Pons (tissue), 1 donor: ENCODE data around the gene LTC4S.
A peak's percentile ranks its signal among the peaks of the same experiment; 100 is the strongest.
"Not testable (repeated sequence)": the region's sequence is repeated elsewhere in the genome, so short reads cannot be mapped to it uniquely, and the experiment has no call there.

Source experiments
- DNase-seq: peaks from one replicate; pipeline ENCODE4 v3.0.0-alpha.2; 2016; ENCODE audit warnings: low spot score

LTC4S gene

GRCh38 chr5:179793468-179794139 lies at the start of gene LTC4S:
LTC4S (plus strand) TSS chr5:179793986; CDS start chr5:179794081, 95 bp downstream.
- DNase-seq = peak; percentile 76

- not testable (repeated sequence) for DNase-seq
Observed at GRCh38 chr5:179744106-179744505, 49.7 kb upstream of the LTC4S start.

GRCh38 chr5:179746872-179747271 lies 46.9 kb upstream of the LTC4S start:
- no peak for DNase-seq

DNA sequence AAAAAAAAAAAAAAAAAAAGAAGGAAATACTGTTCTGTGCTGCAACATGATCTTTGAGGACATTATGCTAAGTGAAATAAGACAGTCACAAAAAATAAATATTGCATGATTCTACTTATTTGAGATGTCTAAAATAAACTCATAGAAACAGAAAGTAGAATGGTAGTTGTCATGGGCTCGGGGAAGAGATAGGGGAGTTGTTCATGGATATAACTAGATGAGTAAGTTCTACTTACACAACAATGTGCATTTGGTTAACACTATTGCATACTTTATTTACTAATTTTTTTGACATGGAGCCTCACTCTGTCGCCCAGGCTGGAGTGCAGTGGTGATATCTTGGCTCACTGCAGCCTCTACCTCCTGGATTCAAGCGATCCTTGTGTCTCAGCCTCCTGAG lies 46.0 kb upstream of the LTC4S start:
- no peak for DNase-seq

GRCh38 chr5:179749857-179750508 lies 43.8 kb upstream of the LTC4S start:
- DNase-seq = no peak

DNA sequence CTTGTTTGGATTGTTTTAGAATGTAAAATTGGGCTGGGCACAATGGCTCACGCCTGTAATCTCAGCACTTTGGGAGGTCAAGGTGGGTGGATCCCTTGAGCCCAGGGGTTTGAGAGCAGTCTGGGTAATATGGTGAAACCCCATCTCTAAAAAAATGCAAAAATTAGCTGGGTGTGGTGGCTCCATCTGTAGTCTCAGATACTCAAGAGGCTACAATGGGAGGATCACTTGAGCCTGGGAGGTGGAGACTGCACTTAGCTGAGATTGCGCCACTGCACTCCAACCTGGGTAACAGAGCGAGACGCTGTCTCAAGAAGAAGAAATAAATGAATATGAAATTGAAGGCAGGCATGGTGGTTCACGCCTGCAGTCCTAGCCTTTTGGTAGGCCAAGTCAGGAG lies 39.8 kb upstream of the LTC4S start:
- DNase-seq = no peak

GRCh38 chr5:179755022-179755421 lies 38.8 kb upstream of the LTC4S start:
- no peak for DNase-seq

GRCh38 chr5:179758955-179759354 lies 34.8 kb upstream of the LTC4S start:
- no peak for DNase-seq

DNA sequence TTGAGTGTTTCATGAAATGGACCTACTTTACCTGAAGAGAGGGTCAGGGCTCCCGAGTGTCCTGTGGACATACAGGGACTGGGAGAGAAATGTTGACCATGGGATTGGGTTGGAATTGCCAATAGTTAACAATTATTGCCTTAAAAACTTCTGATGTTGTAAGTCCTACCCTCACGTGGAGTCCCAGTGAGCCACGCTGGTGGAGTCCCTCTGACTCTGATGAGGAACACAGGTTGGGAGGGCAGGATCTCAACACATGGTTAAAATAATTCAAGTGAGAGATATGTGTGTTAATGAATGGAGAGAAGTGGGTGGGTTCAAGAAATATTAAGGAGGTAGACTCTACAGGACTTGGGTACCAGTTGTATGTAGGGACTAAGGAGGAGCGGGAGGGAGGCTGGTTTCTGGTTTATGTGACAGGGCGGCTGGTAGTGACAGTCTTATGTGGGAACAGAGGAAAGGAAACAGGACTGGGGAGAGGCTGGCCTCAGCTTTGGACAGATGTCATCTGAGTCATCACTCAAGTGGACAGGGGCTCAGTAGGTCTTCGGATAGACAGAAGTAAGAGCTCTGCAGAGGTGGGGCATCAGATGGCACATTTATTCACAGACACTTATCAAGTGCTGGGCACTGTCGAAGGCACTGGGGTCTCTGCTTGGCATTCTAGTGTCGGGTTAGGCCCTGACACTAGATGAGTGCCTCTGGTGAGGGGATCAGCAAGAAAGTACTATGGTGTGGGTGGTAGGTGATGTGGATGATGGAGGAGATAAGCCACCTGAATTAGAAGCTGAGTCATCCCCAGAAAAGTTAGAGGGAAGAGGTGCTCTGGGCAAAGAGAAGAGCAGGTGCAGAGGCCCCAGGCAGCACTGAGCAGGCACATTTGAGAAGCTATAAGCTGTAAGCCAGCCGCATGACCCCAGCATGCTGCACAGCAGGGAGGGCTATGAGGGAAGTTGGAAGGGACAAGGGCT lies 33.9 kb upstream of the LTC4S start:
- peak; percentile 34 for DNase-seq

DNA sequence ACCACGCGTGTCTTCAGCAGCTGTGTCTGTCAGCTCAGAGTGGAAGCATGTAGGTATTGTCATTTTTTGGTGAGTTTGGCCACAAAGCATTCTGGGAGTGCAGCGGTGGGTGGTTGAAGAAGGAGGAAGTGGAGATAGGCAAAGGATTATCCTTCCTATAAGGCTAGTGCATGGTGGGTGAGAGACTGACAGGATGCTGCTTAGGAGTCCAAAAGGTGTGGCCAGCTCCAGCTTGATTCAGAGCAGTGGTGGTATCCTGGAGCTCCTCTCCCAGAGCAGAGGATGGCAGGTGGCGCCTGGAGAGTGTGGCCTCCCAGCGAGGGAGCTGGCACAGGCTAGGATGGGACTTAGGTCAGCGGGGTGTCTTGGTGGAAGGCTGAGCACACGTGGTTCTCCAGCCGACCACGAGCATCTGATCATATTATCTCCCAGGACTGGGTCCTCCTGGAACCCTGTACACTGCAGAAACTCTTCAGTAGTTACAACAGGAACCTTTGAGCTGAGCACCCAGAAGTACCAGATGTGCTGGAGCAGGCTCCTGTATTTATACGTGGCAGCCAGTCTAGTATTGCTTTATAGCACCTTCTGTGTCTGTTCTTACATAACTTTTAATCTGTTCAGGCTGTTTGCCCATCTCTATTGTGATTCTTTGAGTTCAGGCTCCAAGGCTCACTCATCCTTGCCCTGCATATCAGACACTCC lies 31.6 kb upstream of the LTC4S start:
- DNase-seq = no peak

GRCh38 chr5:179762781-179763176 lies 31.0 kb upstream of the LTC4S start:
- DNase-seq = no peak

- peak; percentile 81 for DNase-seq
Observed at GRCh38 chr5:179763215-179763945, 30.4 kb upstream of the LTC4S start.

- DNase-seq = no peak
Observed at GRCh38 chr5:179764056-179764455, 29.7 kb upstream of the LTC4S start.

- DNase-seq = no peak
Observed at GRCh38 chr5:179765400-179765799, 28.4 kb upstream of the LTC4S start.

- DNase-seq = no peak
Observed at GRCh38 chr5:179766021-179766725, 27.6 kb upstream of the LTC4S start.

DNA sequence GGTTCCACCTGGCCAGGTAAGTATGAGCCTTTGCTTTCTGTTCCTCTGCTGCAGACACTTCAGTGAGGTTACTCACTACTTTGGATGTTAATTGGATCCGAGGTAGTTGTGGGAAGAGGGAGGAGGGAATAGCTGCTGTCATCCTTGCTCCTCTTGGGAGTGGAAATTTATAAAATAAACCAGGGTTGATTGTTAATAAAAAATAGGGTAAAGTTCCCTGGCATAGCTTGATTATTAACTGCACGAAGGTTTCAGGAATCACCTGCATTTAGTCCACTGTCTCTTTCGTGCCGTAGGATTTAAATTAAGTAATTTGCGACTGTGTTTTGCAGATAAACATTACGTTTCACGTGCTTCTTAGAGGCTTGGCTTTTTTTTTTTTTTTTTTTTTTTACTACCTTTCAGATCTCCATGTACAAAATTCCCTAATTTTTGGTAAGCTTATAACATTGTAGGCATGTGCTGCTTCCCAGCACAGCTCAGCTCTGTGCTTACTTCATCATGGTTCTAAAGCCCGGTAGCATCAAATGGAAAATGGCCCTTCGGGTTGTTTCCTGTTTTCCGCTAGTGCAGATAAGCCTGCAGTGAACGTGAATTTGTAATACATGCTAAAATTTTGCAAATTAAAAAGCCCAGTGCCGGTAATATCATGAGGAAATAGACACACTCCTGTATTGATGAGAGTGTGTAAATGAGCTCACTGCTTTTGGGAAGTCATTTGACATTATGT lies 26.9 kb upstream of the LTC4S start:
- DNase-seq = no peak

DNA sequence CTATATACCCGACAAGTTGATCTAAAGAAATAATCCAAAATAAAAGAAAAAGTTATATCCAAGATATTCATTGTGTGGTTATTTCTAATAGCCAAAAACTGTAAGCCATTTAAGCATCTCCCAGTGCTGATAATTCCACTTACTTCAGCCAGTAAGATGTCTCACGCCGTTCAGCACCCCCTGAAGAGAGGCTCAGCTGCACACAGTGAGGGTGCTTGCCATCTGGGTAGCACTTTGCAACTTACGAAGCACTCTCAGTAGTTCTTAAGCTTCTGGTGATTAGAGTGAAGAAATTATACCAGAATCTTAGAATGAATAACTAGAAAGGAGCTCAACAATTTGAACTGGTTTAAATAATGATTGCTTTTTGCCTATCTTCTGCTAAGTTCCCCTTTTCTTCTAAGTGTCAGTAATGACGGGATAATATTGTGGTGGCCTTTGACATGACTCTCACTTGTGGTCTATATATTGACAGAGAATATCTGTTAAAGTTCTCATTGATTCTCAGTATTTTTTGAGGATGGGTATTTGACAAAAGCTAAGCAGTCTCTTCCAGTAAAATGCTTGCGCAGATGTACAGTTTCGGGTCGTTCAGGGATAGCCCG lies 26.2 kb upstream of the LTC4S start:
- DNase-seq = no peak

GRCh38 chr5:179768326-179769085 lies 25.3 kb upstream of the LTC4S start:
- DNase-seq = no peak

DNA sequence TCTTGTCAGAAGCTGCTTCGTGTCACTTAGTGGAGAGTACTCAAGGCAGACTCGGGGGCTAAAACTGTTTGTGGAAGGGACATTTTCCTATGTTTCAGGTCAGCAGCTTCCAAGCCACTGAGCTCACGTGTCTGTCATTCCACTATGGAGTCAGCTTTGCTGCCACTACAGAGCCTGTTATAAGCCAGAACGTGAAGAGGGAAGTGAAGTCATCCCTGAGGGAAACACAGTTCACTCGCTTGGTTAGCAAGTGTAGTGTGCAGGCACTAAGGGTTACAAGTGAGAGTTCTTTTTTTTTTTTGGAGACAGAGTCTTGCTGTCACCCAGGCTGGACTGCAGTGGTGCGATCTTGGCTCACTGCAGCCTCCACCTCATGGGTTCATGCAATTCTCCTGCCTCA lies 24.5 kb upstream of the LTC4S start:
- no peak for DNase-seq
